K562 (cell line): ENCODE measurements around the gene SIT1. TPM values are rescaled to one million over a fixed set of nuclear protein-coding genes. Genes with fewer than 3 reads are reported as not detected.

Experiments
- BMI1 ChIP-seq: fragments of 150-350 bp; IDR thresholded peaks from 2 replicates; pipeline ENCODE4 v1.6.1; 2014; ENCODE audit warnings: low read length
- CREM ChIP-seq: IDR thresholded peaks from 2 replicates; pipeline ENCODE4 v1.6.1; 2014; ENCODE audit warnings: antibody characterized with exemption, low read depth
- ETS2 ChIP-seq: IDR thresholded peaks from 2 replicates; pipeline ENCODE4 v1.6.1; 2016; ENCODE audit warnings: borderline replicate concordance, missing genetic modification characterization, mild to moderate bottlenecking, moderate library complexity, missing compliant biosample characterization; ENCODE audit not compliant: poor library complexity, severe bottlenecking
- FOXA3 ChIP-seq, 2 experiments: fragments of 450-650 bp in 1 of 2; sonication (generic) in 1 of 2; formaldehyde crosslinking; IDR thresholded peaks in 1 of 2; conservative IDR thresholded peaks in 1 of 2; 2 replicates each; pipeline versions ENCODE4 v1.4.0 to v1.8.0; 2020 to 2022; ENCODE audit warnings: mild to moderate bottlenecking in 2 of 2, missing genetic modification reagents in 1 of 2
- FOXJ3 ChIP-seq: sonication (generic); formaldehyde crosslinking; IDR thresholded peaks from 2 replicates; pipeline ENCODE4 v1.4.0; 2020; ENCODE audit warnings: mild to moderate bottlenecking, missing genetic modification reagents
- ILF3 ChIP-seq: fragments of 450-650 bp; IDR thresholded peaks from 2 replicates; pipeline ENCODE4 v1.6.1; 2018; ENCODE audit warnings: antibody characterized with exemption, mild to moderate bottlenecking, moderate library complexity, borderline replicate concordance
- JUNB ChIP-seq: fragments of 450-650 bp; formaldehyde crosslinking; conservative IDR thresholded peaks from 2 replicates; pipeline ENCODE4 v1.4.0; 2020; ENCODE audit warnings: mild to moderate bottlenecking
- JUND ChIP-seq, 2 experiments: IDR thresholded peaks; 2 replicates in 1 of 2; 3 replicates in 1 of 2; pipeline ENCODE4 v1.6.1; 2011; ENCODE audit warnings: borderline replicate concordance in 2 of 2, low read depth in 2 of 2, low read length in 2 of 2, improper control_type of control experiment in 1 of 2, missing biosample characterization in 1 of 2, missing genetic modification characterization in 1 of 2, missing genetic modification reagents in 1 of 2
- LARP7 ChIP-seq: fragments of 450-650 bp; IDR thresholded peaks from 2 replicates; pipeline ENCODE4 v1.6.1; 2016
- NCOA2 ChIP-seq, 2 experiments: fragments of 450-650 bp; IDR thresholded peaks; 2 replicates each; pipeline ENCODE4 v1.6.1; 2018; ENCODE audit warnings: mild to moderate bottlenecking in 2 of 2, moderate library complexity in 1 of 2; ENCODE audit not compliant: partially characterized antibody in 2 of 2
- SRSF7 ChIP-seq: fragments of 200-400 bp; formaldehyde crosslinking; optimal IDR thresholded peaks from 2 replicates; pipeline ENCODE3; 2017; ENCODE audit warnings: mild to moderate bottlenecking, low read depth, low read length
- U2AF2 ChIP-seq: fragments of 200-400 bp; formaldehyde crosslinking; optimal IDR thresholded peaks from 2 replicates; pipeline ENCODE3; 2017; ENCODE audit warnings: low read depth, mild to moderate bottlenecking, low read length
- ZNF780A ChIP-seq: fragments of 250-450 bp; sonication (Bioruptor Pico); IDR thresholded peaks from 2 replicates; pipeline ENCODE4 v1.5.0; 2021; ENCODE audit warnings: mild to moderate bottlenecking
- polyA plus RNA-seq, 8 experiments: library from polyadenylated mRNA; depleted of rRNA in 4 of 8; stranded (reverse) in 5 of 8; unstranded in 3 of 8; fragments of >200 nt; fragmentation: Nextera tagmentation in 2 of 8; fragmentation: Illumina TruSeq in 1 of 8; extraction: Ambion mirVana in 2 of 8; extraction: Trizol in 1 of 8; gene quantifications; 2 replicates each; pipeline versions ENCODE4 v1.2.1 to v1.2.3, GENCODE V29; 2011 to 2014; ENCODE audit warnings: inconsistent platforms in 1 of 8, missing spikeins in 1 of 8
- total RNA-seq, 7 experiments: library from RNA; depleted of rRNA in 6 of 7; stranded (reverse); fragments of >200 nt in 6 of 7; fragmentation: Illumina TruSeq in 2 of 7; extraction: Trizol in 2 of 7; gene quantifications; 2 replicates each; pipeline versions ENCODE4 v1.2.1 to v1.2.3, GENCODE V29; 2011 to 2021; ENCODE audit warnings: low replicate concordance in 1 of 7
- TF ChIP-seq, protein P1 (sequence below): fragments of 450-650 bp; IDR thresholded peaks from 2 replicates; pipeline ENCODE4 v1.6.1; 2017; ENCODE audit warnings: mild to moderate bottlenecking, moderate library complexity
- TF ChIP-seq, protein P2 (sequence below): sonication (generic); formaldehyde crosslinking; IDR thresholded peaks from 2 replicates; pipeline ENCODE4 v1.8.1; 2023; ENCODE audit warnings: mild to moderate bottlenecking, missing genetic modification reagents
- TF ChIP-seq, protein P3 (sequence below), 2 experiments: fragments of 450-650 bp in 1 of 2; sonication (generic) in 1 of 2; formaldehyde crosslinking; conservative IDR thresholded peaks; 2 replicates each; pipeline versions ENCODE4 v1.4.0 to v1.8.1; 2020 to 2022; ENCODE audit warnings: mild to moderate bottlenecking in 1 of 2, missing genetic modification reagents in 1 of 2
- TF ChIP-seq, protein P4 (sequence below): fragments of 450-650 bp; IDR thresholded peaks from one replicate; pipeline ENCODE4 v1.6.1; 2018; ENCODE audit warnings: mild to moderate bottlenecking, moderate library complexity; ENCODE audit not compliant: partially characterized antibody
- TF ChIP-seq, protein P5 (sequence below): fragments of 250-450 bp; sonication (Bioruptor Pico); IDR thresholded peaks from 2 replicates; pipeline ENCODE4 v1.4.0; 2020; ENCODE audit warnings: mild to moderate bottlenecking

SIT1 gene
- total and polyA plus RNA-seq, 9 of the 15 experiments (the other 6 are each of a cell fraction or from before 2014, with no cell fraction given): not detected

DNA sequence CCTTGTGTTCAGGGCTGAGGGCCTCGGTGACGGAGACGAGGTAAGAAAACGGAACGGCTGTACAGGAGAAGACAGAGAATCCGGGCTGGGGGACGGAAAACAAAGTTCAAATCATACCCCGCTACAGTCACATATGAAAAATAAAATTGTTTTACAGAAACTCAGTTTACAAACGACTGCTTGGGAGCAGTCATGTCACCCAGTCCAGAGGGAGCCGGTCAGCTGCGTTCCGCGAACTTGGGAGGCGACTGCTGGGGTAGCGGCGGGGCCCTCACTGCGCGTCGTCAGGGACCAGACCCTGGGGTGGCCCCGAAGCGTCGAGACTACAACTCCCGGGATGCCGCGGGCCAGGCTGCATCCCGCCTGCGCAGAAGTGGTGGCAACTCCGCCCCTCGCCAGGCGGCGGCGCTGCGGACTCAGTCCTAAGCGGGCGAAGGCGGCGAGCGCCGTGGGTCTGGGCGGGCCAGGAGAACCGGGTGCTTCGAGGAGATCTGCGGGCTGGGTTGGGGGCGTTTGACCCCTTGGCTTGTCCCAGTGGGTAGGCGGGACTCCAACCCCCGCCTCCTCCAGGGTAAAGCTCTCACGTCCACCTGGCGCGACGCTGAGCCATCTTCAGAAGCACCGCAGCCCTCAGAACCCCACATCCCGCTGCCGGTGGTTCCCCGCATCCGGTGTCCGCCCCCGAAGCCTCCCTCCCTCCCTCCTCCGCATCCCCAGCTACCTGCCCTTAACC is 4.0 kb downstream of the SIT1 start (continued):
- TF ChIP-seq, protein P1, sequence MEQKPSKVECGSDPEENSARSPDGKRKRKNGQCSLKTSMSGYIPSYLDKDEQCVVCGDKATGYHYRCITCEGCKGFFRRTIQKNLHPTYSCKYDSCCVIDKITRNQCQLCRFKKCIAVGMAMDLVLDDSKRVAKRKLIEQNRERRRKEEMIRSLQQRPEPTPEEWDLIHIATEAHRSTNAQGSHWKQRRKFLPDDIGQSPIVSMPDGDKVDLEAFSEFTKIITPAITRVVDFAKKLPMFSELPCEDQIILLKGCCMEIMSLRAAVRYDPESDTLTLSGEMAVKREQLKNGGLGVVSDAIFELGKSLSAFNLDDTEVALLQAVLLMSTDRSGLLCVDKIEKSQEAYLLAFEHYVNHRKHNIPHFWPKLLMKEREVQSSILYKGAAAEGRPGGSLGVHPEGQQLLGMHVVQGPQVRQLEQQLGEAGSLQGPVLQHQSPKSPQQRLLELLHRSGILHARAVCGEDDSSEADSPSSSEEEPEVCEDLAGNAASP: no peak
- no peak for TF ChIP-seq FOXA3 (CRISPR knock-in tag; conservative IDR thresholded peaks at IDR 0.05 in 1 of 2, IDR thresholded peaks at IDR 0.05 in 1 of 2)
- no peak for TF ChIP-seq SRSF7
- TF ChIP-seq ZNF780A (CRISPR knock-in tag): no peak
- TF ChIP-seq BMI1: no peak
- TF ChIP-seq, protein P2, sequence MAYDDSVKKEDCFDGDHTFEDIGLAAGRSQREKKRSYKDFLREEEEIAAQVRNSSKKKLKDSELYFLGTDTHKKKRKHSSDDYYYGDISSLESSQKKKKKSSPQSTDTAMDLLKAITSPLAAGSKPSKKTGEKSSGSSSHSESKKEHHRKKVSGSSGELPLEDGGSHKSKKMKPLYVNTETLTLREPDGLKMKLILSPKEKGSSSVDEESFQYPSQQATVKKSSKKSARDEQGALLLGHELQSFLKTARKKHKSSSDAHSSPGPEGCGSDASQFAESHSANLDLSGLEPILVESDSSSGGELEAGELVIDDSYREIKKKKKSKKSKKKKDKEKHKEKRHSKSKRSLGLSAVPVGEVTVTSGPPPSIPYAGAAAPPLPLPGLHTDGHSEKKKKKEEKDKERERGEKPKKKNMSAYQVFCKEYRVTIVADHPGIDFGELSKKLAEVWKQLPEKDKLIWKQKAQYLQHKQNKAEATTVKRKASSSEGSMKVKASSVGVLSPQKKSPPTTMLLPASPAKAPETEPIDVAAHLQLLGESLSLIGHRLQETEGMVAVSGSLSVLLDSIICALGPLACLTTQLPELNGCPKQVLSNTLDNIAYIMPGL: no peak
- peak; percentile 33; the same call in 1 of the 2 replicates for TF ChIP-seq CREM
- TF ChIP-seq, protein P3, sequence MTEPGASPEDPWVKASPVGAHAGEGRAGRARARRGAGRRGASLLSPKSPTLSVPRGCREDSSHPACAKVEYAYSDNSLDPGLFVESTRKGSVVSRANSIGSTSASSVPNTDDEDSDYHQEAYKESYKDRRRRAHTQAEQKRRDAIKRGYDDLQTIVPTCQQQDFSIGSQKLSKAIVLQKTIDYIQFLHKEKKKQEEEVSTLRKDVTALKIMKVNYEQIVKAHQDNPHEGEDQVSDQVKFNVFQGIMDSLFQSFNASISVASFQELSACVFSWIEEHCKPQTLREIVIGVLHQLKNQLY (CRISPR knock-in tag; conservative IDR thresholded peaks at IDR 0.05): no peak
- TF ChIP-seq NCOA2 (IDR thresholded peaks at IDR 0.05; ENCODE audit: partially characterized antibody in 2 of 2): no peak
- no peak for TF ChIP-seq U2AF2
- no peak for TF ChIP-seq FOXJ3 (CRISPR knock-in tag)
- no peak for TF ChIP-seq LARP7
- TF ChIP-seq JUNB (CRISPR knock-in tag): no peak
- TF ChIP-seq JUND (IDR thresholded peaks at IDR 0.05; ENCODE audit: borderline replicate concordance, low read depth, low read length): 0 out of 2 replicates have a peak, but pooled peaks have one; percentile 3
- no peak; the same call in 2 of the 3 replicates for TF ChIP-seq JUND (tag; IDR thresholded peaks at IDR 0.05; ENCODE audit: borderline replicate concordance, low read depth, low read length)
- TF ChIP-seq, protein P4, sequence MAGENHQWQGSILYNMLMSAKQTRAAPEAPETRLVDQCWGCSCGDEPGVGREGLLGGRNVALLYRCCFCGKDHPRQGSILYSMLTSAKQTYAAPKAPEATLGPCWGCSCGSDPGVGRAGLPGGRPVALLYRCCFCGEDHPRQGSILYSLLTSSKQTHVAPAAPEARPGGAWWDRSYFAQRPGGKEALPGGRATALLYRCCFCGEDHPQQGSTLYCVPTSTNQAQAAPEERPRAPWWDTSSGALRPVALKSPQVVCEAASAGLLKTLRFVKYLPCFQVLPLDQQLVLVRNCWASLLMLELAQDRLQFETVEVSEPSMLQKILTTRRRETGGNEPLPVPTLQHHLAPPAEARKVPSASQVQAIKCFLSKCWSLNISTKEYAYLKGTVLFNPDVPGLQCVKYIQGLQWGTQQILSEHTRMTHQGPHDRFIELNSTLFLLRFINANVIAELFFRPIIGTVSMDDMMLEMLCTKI: no peak
- TF ChIP-seq ILF3: no peak
- no peak for TF ChIP-seq ETS2 (tag)
- TF ChIP-seq, protein P5, sequence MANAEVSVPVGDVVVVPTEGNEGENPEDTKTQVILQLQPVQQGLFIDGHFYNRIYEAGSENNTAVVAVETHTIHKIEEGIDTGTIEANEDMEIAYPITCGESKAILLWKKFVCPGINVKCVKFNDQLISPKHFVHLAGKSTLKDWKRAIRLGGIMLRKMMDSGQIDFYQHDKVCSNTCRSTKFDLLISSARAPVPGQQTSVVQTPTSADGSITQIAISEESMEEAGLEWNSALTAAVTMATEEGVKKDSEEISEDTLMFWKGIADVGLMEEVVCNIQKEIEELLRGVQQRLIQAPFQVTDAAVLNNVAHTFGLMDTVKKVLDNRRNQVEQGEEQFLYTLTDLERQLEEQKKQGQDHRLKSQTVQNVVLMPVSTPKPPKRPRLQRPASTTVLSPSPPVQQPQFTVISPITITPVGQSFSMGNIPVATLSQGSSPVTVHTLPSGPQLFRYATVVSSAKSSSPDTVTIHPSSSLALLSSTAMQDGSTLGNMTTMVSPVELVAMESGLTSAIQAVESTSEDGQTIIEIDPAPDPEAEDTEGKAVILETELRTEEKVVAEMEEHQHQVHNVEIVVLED (CRISPR knock-in tag): peak; percentile 26; the same call in 1 of the 2 replicates
